HG03135 (cell line): ENCODE data around the gene NSUN6.
"Not testable (repeated sequence)": the region's sequence is repeated elsewhere in the genome, so short reads cannot be mapped to it uniquely, and the experiment has no call there.

ENCODE experiments used
- ATAC-seq: cut with Tn5 transposase; IDR thresholded peaks from one replicate; pipeline ENCODE4 v1.9.1; 2021; ENCODE audit warnings: mild to moderate bottlenecking, moderate library complexity; ENCODE audit not compliant: unreplicated experiment

NSUN6 gene

DNA sequence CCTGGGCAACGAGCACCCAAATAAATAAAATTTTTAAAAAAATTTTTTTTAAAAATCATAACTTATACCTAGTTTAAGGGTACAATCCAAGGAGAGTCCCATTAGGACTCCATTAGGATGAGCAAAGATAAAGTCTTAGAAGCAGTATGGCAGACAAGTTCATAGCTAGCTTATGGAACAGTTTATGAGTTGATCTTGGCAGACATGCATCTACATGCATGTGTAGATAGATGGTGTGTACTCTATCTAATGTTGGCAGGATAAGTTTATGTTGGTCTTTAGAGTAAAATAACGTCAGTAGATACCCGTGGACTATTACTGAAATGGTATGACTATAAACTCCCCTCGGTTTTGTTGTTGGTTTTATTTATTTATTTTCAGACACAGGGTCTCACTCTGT is 40.2 kb downstream of the NSUN6 start:
- no peak for ATAC-seq

DNA sequence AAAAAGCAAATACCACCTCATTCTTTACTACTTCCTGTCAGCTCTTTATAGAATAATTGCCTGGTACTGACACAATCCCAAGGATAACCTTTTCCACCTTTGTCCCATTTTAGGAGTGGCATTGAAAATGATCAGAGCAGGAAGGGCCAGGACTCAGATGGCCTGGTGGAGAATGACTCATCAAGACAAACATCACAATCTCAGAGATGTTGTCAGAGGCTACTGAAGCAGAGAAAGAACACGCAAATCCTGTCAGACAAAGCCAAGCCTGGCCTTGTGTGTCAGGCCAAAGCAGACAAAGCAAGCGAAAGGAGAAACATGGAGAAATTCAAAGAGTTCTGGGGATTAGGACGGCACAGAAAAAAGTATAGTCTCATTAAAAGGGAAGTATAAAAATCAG is 40.9 kb downstream of the NSUN6 start:
- no peak for ATAC-seq

DNA sequence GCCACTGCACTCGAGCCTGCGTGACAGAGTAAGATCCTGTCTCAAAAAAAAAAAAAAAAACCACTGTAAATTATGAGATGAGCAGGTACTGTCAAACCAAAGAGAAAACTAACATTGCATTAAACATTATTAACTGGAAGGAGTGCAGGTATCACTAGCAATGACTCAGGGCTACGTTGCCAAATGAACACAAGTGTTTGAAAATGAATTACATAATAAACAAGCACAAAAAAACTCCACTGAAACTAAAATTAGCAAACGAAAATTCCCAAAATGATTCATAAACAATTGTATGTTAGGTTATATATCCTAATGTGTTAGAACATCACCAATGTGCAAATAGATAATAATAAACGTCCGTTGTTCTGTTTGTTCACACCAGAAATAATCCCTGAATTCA is 42.8 kb downstream of the NSUN6 start:
- no peak for ATAC-seq

DNA sequence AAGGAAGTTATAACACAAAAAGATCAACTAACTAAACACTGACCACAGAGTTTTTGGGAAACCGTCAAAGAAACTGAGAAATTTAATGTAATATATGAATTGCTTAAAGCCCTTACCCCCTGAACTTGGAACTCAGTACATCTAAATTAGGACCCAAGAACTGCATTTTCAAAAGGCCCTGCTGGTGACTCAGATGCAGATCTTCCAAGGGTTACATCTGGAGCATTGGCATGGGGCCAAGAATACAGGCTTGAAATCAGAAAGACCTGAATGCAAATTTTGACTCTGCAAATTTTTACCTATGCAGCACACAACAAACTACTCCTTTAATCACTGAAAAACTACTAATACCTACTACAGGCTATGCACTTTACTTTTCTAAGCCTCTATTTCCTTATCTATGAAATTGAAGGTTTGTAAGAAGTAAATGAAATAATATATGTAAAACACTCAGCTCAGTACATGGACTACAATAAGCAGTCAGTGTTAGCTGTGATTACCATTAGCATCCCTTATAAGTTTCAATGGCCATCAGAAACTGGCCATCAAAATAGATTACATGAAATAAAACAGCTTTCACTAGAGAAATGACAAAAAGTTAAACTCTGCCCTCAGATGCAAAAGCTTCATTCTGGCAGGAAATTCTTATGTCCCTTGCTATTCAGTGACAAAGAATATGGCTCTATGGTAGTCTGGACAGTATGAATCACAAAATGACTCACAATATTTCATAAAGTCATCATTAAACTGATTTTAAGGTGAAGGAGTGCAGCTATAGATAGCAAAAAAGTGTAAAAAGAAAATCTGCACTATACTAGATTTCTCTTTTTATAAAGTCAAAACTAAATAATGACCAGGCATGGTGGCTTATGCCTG is 43.6 kb downstream of the NSUN6 start:
- no peak for ATAC-seq

DNA sequence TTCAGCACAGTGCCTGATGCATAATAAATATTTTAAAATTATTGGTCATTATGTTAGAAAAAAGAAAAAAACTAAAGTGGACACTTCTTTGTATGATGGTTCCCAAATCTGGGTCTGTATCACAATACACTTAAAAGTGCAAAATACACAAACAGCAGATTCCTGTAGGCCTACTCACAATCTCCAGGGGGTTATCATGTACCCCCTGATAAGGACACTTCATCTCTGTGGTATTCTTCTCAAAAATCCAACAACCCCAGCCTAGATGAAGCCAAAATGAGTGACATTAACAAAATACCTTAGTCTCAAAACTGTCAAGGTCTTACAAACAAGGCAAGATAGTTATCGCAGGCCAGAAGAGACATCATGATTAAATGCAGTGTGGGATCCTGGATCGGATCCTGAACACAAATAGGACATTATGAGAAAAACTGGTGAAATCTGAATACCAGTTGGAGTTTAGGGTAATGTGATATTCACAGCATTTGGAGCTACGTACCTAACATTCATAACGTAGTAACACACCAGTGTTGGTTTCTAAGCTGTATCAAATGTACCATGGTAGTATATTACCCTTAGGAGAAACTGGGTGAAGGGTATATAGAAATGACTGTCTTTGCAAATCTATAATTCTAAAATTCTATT is 45.2 kb downstream of the NSUN6 start:
- ATAC-seq = no peak

DNA sequence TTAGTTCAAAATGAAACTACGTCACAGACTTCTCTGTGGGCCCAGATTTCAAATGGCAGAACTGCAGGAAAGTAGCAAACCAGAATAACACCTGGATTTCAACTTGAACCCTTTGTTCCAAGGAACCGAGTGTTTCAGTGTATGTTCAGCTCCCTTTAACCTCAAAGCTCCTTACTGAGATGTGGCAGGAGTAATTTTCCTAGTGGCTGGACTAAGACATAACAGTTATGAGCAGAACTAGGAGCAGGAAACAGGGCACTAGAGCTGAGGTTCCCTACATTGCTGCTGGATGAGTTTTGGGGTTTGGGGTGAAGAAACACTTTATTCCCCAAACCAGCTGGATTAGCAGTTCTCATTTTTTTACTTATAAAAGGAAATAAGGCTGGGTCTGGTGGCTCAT is 50.1 kb downstream of the NSUN6 start:
- ATAC-seq = no peak

DNA sequence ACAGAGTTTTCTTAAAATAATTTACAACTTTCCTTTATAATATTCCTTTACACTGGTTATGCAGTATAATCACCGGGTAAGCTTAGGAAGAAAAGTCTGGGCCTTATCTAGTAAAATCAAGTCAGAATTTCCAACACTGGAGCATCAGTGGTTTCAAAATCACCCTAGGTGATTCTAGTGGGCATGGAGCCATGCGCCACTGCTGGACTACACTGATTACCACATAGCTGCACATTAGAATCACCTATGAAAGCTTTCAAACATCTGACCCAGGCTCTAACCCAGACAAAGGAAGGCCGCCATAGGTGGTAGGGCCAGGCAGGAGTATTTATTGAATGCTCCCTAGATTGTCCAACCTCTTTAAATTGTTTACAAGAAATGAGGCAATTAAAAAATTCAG is 52.0 kb downstream of the NSUN6 start:
- ATAC-seq = no peak

DNA sequence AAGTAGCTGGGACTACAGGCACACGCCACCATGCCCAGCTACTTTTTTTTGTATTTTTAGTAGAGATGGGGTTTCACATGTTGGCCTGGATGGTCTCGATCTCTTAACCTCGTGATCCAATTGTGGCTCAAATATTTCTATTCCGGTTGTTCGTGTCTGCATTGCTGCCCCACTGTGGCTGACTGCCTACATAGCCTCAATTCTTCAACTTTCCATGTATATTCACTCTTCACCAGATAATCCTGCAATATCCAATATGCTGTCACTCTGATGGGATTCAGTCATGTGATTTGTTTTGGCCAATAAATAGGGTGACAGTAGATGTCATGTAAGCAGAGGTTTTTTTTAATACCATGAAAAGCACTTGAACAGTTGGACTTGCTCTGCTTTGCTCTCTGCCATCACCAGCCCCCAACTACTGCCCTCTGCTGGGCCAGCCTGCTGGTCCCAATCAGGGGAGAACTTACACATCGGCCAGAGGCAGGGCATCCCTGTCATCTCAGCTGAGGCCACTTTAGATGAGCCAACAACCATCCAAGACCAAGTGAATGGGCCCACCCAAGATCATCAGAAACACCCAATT is 56.7 kb downstream of the NSUN6 start:
- no peak for ATAC-seq

DNA sequence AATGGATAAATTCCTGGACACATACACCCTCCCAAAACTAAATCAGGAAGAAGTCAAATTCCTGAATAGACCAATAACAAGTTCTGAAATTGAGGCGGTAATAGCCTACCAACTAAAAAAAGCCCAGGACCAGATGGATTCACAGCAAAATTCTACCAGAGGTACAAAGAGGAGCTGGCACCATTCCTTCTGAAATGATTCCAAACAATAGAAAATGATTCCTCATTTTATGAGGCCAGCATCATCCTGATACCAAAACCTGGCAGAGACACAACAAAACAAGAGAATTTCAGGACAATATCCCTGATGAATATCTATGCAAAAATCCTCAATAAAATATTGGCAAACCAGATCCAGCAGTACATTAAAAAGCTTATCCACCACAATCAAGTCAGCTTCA is 60.2 kb downstream of the NSUN6 start:
- not testable (repeated sequence) for ATAC-seq

DNA sequence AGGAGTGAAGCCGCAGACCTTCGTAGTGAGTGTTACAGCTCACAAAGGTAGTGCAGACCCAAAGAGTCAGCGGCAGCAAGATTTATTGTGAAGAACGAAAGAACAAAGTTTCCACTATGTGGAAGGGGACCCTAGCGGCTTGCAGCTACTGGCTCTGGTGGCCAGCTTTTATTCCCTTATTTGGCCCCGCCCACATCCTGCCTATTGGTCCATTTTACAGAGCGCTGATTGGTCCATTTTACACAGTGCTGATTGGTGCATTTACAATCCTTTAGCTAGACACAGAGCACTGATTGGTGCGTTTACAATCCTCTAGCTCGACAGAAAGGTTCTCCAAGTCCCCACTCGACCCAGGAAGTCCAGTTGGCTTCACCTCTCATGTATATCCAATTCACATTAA is 64.8 kb downstream of the NSUN6 start:
- ATAC-seq = not testable (repeated sequence)

DNA sequence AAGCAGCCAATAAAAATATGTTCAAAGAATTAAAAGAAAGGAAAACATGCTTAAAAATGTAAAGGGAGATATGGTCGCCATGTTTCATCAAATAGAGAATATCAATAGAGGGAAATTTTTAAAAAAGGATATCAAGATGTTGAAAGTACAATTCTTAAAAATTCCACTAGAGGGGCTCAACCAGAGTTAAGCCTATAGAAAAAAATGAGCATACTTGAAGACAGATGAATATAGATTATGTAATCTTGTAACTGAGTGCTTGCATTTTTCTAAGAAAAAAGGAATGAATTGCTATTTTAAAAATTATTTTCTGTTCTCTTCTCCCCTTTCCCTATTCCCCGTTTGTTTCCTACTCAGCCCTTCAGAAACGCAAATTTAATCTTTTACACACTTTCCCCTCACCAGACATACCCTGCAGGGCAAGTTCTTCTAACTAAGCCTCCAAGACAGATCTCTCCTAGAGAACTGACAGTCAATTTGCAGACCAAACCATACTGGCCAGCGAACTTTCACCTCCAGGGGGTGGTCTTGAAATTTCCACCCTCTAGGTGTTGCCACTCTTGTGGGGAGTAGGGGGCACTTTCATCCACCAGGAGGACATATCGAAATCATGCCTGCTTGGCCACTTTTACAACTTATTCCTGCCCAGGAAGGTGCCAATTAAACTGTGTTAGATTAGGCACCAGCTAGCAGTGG is 67.7 kb downstream of the NSUN6 start:
- ATAC-seq = no peak

DNA sequence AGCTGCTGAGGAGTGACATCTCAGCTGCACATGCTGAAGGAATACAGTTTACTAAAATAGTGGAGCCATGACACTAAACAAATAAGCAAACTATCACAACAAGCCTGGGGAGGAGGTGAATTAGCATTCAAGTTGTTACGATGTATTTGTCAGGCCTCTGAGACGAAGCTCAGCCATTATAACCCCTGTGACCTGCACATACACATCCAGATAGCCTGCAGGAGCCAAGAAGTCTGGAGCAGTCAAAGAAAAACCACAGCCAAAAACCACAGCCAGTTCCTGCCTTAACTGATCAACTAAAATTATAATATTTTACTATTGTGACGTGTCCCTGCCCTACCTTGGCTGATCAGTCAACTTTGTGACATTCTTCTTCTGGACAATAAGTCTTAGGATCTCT is 68.6 kb downstream of the NSUN6 start:
- ATAC-seq = no peak

DNA sequence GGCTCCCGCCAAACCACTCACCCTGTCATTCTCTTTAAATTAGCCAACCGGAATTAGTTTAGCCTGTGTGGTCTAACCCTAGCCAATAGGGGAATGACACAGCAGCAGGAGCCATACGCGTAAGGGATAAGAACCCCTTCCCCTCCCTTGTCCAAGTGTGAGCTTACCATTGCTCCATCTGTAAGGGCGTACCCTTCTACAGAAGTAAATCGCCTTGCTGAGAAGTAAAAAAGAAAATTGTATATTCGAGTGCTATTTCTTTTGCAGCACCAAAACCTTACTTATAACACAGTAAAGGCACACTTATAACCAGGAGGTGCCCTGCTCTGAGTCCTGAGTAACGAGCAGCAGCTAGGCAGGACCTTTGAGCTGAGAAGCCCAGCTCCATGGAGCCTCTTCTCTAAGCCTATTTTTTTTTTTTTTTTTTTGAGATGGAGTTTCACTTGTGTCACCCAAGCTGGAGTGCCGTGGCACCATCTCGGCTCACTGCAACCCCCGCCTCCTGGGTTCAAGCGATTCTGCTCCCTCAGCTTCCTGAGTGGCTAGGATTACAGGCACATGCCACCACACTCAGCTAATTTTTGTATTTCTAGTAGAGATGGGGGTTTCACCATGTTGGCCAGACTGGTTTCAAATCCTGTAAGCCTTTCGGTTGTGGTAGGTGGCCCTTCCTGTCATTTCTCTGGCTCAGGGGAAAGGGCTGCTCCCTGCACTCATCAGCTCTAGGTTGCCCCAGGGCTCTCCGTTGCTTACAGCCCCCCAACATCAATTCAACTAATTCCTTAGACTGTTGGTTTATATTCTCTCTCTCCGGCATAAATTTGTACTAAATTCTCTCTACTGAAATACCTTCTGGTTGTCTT is 73.3 kb downstream of the NSUN6 start:
- no peak for ATAC-seq

DNA sequence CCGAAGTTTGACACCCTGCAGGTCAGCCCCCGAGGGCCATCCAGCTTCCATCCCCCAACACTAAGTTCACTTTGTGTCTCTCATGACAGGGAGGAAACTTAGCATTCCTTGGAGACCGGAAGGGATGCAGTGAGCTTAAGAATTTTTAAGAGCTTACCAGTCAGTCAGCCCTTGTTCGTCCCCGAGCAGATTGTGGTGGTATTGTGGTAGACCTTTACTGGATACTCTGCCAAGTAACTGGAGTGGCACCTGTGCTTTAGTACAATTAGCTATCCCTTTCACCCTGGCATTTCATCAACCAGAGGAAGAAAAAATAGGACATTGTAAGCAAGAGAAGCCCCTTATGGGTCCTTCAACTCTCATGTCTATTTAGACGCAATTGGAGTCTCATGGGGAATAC is 74.8 kb downstream of the NSUN6 start:
- ATAC-seq = no peak

DNA sequence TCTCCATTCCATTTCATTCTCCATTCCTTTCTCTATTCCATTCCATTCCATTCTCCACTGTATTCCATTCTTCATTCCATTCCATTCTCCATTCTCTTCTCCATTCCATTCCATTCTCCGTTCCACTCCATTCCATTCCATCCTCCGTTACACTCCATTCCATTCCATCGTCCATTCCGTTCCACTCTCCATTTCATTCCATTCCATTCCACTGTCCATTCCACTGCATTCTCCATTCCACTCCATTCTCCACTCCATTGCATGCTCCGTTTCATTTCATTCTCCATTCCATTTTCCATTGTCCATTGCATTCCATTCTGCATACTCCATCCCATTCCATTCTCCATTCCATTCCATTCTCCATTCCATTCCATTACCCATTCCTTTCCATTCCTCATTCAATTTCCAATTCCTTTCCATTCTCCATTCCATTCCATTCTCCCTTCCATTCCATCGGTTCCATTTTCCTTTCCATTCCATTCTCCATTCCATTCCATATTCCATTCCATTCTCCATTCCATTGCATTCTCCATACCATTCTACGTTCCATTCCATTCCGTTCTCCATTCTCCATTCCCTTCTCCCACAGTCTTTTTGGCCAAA is 78.3 kb downstream of the NSUN6 start:
- no peak for ATAC-seq

DNA sequence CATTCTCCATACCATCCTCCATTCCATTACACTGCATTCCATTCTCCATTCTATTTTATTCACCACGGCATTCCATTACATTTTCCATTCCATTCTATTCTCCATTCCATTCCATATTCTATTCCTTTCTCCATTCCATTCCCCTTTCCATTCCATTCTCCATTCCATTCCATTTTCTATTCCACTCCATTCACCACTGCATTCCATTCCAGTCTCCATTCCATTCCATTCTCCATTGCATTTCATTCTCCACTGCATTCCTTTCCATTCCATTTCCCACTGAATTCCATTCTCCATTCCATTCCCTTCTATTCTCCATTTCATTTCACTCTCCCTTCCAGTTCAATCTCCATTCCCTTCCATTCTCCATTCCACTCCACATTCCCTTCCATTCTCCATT is 79.6 kb downstream of the NSUN6 start:
- no peak for ATAC-seq

DNA sequence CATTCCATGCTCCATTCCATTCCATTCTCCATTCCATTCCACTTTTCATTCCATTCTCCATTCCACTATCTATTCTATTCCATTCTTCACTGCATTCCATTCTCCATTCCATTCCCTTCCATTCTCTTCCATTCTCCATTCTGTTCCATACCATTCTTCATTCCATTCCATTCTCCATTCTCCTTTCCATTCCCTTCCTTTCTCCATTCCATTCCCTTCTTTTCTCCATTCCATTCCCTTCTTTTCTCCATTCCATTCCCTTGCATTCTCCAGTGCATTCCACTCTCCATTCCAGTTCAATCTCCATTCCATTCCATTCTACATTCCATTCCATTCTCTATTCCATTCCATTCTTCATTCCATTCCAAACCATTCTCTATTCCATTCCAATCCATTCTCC is 80.3 kb downstream of the NSUN6 start:
- no peak for ATAC-seq

DNA sequence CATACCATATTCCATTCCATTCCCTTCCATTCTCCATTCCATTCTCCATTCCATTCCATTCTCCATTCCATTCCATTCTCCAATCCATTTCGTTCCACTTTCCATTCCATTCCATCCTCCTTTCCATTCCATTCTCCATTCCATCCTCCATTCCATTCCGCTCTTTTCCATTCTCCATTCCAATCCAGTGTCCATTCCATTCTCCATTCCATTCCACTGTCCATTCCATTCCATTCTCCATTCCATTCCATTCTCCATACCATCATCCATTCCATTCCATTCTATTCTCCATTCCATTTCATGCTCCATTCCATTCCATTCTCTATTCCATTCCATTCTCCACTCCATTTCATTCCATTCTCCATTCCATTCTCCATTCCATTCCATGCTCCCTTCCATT is 81.0 kb downstream of the NSUN6 start:
- ATAC-seq = not testable (repeated sequence)

DNA sequence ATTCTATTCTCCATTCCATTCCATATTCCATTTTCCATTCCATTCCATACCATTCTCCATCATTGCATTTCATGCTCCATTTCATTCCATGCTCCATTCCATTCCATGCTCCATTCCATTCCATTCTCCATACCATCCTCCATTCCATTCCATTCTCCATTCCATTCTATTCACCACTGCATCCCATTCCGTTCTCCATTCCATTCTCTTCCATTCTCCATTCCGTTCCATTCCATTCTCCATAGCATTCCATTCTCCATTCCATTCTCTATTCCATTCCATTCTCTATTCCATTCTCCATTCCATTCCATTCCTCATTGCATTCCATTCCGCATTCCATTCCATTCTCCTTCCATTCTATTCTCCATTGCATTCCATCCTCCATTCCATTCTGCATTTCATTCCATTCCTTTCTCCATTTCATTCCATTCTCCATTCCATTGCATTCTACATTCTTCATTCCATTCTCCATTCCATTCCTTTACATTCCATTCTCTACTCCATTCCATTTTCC is 84.0 kb downstream of the NSUN6 start:
- no peak for ATAC-seq

DNA sequence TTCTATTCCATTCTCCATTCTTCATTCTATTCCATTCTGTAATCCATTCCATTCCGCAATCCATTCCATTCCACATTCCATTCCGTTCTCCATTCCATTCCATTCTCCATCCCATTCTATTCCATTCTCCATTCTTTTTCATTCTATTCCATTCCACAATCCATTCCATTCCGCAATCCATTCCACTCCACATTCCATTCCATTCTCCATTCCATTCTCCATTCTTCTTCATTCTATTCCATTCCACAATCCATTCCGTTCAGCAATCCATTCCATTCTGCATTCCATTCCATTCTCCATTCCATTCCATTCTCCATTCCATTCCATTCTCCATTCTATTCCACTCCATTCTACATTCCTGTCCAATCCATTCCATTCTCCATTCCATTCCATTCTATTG is 85.2 kb downstream of the NSUN6 start:
- no peak for ATAC-seq
